ENCODE data around the gene MEGF8. TPM values are rescaled to one million over a fixed set of nuclear protein-coding genes. Genes with fewer than 3 reads are reported as not detected.

MEGF8 gene
- total and polyA plus RNA-seq, 2 of the 13 experiments (the other 11 are each of a cell fraction or from before 2014, with no cell fraction given), result 4.0 to 8.8 TPM

- Histone ChIP-seq H3K9me3 (ENCODE audit: low read length) (peaks cover 11% of the 10 kb centered on the region), H3K9ac (ENCODE audit: insufficient read depth, low read depth, low read length) (no peak overlapping the region), H3K36me3 (replicated peaks in 1 of 2; ENCODE audit: control insufficient read depth in 1 of 2, insufficient read depth in 2 of 2, low read length in 2 of 2) (peaks cover 13 to 16% of the 10 kb centered on the region in 2 experiments), H3K4me3 (replicated peaks in 1 of 3; ENCODE audit: insufficient read depth in 1 of 3, low read depth in 2 of 3, low read length in 3 of 3) (no peak overlapping the region), H3K27me3 (ENCODE audit: control insufficient read depth in 1 of 2, insufficient read depth in 2 of 2, low read length in 2 of 2) (no peaks in the 10 kb centered on the region), H3K4me1 (ENCODE audit: insufficient read depth, low read length) (no peaks in the 10 kb centered on the region), H3K4me2 (ENCODE audit: low read depth, low read length) (no peak overlapping the region), H3K79me2 (ENCODE audit: insufficient read depth, low read length) (no peaks in the 10 kb centered on the region), H3K27ac (ENCODE audit: extremely low read length, insufficient read depth, low read length) (no peak overlapping the region), H2AFZ (ENCODE audit: low read length) (no peak overlapping the region), H4K20me1 (ENCODE audit: insufficient read depth, low read length) (no peaks in the 10 kb centered on the region)
- no peak for ATAC-seq
- no peak for DNase-seq (ENCODE audit: low spot score)
- FAIRE-seq, result no peak
- 92% methylated on average over 10 of the region's 17 CpGs for WGBS (ENCODE audit: low lambda C conversion rate)
- ChIA-PET CTCF (ENCODE audit: low intra/inter-chr PET ratio, low total read pairs) (no interaction called here), POLR2A (no interaction called here)
- no TSS peak for BruUV-seq (replicated peaks)
- in situ Hi-C loops (cut with HindIII; ENCODE audit: extremely low pct_ligation_motif_present, low pct_unique_long_range_greater_than_20kb) (no loop called here), intact Hi-C loops (cut with micrococcal nuclease; ENCODE audit: unreplicated experiment) (no loop called here)
- TF ChIP-seq MIER3 (CRISPR knock-in tag; IDR thresholded peaks at IDR 0.05; ENCODE audit: borderline replicate concordance) (no peak), ZNF280D (CRISPR knock-in tag; IDR thresholded peaks at IDR 0.05) (0 out of 2 replicates have a peak, but pooled peaks have one; percentile 61)
Measured at GRCh38 chr19:42363614-42364346, 38.3 kb downstream of the MEGF8 start.

GRCh38 chr19:42366673-42367072, 41.2 kb downstream of the MEGF8 start:
- no peak for FAIRE-seq
- Histone ChIP-seq H3K4me2 (ENCODE audit: low read depth, low read length) (no peak overlapping the region), H2AFZ (ENCODE audit: low read length) (no peak overlapping the region), H3K9ac (ENCODE audit: insufficient read depth, low read depth, low read length) (no peak overlapping the region), H3K9me3 (ENCODE audit: low read length) (peaks cover 11% of the 10 kb centered on the region), H3K4me3 (replicated peaks in 1 of 3; ENCODE audit: insufficient read depth in 1 of 3, low read depth in 2 of 3, low read length in 3 of 3) (no peak overlapping the region), H3K4me1 (ENCODE audit: insufficient read depth, low read length) (no peaks in the 10 kb centered on the region), H4K20me1 (ENCODE audit: insufficient read depth, low read length) (no peaks in the 10 kb centered on the region), H3K79me2 (ENCODE audit: insufficient read depth, low read length) (no peaks in the 10 kb centered on the region), H3K36me3 (replicated peaks in 1 of 2; ENCODE audit: control insufficient read depth in 1 of 2, insufficient read depth in 2 of 2, low read length in 2 of 2) (peaks cover 11 to 16% of the 10 kb centered on the region in 2 experiments), H3K27ac (ENCODE audit: extremely low read length, insufficient read depth, low read length) (no peak overlapping the region), H3K27me3 (ENCODE audit: control insufficient read depth in 1 of 2, insufficient read depth in 2 of 2, low read length in 2 of 2) (no peaks in the 10 kb centered on the region)
- intact Hi-C loops (cut with micrococcal nuclease; ENCODE audit: unreplicated experiment) (no loop called here), in situ Hi-C loops (cut with HindIII; ENCODE audit: extremely low pct_ligation_motif_present, low pct_unique_long_range_greater_than_20kb) (no loop called here)
- no peak for ATAC-seq
- 93% methylated on average over 1 of the region's 1 CpG for WGBS (ENCODE audit: low lambda C conversion rate)
- ChIA-PET CTCF (ENCODE audit: low intra/inter-chr PET ratio, low total read pairs) (no interaction called here), POLR2A (no interaction called here)
- no peak for DNase-seq (ENCODE audit: low spot score)
- no TSS peak for BruUV-seq (replicated peaks)
- TF ChIP-seq SOX6 (IDR thresholded peaks at IDR 0.05) (no peak), SOX6 (CRISPR knock-in tag; IDR thresholded peaks at IDR 0.05) (no peak), POGZ (CRISPR knock-in tag; IDR thresholded peaks at IDR 0.05) (no peak), ZFAT (CRISPR knock-in tag; conservative IDR thresholded peaks at IDR 0.05) (no peak), ZNF232 (CRISPR knock-in tag; IDR thresholded peaks at IDR 0.05; ENCODE audit: borderline replicate concordance) (no peak), CSRNP2 (CRISPR knock-in tag; conservative IDR thresholded peaks at IDR 0.05; ENCODE audit: low read depth) (no peak), ZNF207 (IDR thresholded peaks at IDR 0.05; ENCODE audit: borderline replicate concordance) (no peak), TFE3 (CRISPR knock-in tag; IDR thresholded peaks at IDR 0.05) (no peak), BORCS8-MEF2B (CRISPR knock-in tag; IDR thresholded peaks at IDR 0.05) (no peak)
